ENCODE data around the gene OGFOD3.

DNA sequence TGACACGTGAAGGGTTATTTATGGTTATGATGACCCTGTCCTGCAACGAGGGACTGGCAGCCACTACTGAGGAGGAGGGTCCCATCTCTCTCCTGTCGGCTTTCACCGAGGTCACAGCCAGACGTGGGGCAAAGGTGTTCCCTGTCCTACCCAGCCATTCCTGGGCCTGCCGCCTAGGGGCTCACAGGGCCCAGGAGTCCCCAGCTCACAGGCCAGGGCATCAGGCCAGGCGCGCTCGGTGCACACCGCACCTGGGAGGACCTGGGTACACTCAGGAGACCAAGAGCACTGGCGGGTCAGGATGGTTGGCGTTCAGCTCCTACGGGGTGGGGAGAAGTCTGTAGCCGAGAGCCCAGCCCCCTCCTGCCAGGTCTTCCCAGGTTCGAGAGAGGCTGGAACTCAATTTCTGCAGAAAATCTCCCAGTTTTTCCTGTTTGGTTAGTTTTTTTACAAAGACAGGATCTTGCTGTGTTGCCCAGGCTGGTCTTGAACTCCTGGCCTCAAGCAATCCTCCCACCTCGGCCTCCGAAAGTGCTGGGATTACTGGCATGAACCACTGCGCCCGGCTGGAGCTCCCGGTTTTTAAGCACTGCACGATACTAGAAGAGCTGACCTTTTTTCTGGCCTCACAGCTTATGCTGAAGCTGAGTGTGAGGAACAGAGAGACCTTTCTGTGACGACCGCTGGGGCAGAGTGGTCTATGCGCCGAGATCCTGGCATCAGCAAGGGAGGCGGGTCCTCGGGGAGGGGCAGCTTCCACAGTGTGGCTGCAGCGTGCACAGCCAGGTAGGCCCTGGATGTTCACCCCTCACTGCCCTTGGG is 24.5 kb upstream of the OGFOD3 start:
- TF ChIP-seq, protein P1, sequence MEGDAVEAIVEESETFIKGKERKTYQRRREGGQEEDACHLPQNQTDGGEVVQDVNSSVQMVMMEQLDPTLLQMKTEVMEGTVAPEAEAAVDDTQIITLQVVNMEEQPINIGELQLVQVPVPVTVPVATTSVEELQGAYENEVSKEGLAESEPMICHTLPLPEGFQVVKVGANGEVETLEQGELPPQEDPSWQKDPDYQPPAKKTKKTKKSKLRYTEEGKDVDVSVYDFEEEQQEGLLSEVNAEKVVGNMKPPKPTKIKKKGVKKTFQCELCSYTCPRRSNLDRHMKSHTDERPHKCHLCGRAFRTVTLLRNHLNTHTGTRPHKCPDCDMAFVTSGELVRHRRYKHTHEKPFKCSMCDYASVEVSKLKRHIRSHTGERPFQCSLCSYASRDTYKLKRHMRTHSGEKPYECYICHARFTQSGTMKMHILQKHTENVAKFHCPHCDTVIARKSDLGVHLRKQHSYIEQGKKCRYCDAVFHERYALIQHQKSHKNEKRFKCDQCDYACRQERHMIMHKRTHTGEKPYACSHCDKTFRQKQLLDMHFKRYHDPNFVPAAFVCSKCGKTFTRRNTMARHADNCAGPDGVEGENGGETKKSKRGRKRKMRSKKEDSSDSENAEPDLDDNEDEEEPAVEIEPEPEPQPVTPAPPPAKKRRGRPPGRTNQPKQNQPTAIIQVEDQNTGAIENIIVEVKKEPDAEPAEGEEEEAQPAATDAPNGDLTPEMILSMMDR (conservative IDR thresholded peaks at IDR 0.05 in 1 of 2, IDR thresholded peaks at IDR 0.05 in 1 of 2; ENCODE audit: extremely low read depth in 1 of 2, insufficient read depth in 1 of 2, low read depth in 1 of 2, low read length in 2 of 2), result no peak
- TF ChIP-seq EZH2 (IDR thresholded peaks at IDR 0.05; ENCODE audit: borderline replicate concordance, low read length), result no peak

Data from mammary epithelial cell (primary cell).